ENCODE measurements around the gene FAM241B.

The FAM241B gene, protein sequence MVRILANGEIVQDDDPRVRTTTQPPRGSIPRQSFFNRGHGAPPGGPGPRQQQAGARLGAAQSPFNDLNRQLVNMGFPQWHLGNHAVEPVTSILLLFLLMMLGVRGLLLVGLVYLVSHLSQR

DNA sequence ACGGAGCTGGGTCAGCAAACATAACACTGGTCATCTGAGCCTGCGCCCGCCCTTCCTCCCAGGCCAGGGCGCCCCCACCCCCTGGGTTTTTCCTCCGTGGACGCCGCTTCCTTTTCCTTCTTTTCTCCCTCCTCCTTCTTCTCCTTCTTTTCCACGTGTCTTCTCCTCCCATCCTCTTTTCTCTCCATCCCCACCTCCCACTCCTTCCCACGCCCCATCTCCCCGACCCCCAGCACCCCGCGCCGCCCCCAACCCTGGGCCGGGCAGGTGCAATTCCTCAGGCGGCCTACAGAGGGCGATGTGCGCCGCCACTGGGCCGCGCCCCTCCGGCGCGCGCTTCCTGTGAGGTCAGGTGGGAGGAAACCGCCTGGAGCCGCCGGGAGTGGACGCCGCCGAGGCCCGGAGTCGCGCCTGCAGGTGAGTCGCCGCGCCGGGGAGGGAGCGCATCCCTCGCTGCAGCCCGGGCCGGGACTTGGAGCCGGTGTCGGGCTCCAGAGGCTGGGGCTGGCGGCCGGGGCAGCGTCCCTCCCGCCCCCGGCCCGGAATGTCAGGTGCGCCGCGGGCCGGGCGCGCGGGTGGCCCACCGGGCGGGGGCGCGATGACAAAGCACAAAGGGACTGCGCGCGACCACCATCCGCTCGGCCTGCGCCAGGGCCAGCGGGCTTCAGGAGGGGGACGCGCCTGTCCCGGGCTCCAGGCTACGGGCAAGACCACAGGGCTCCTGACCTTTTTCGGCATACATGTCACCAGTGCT, at the start of gene FAM241B:
Gene FAM241B (plus strand): TSS at position 351 of the 754 bp plus-strand sequence. CDS start 1,497 bp downstream, outside the sequence.
- no peak for DNase-seq (ENCODE audit: low read depth in 2 of 2)

DNA sequence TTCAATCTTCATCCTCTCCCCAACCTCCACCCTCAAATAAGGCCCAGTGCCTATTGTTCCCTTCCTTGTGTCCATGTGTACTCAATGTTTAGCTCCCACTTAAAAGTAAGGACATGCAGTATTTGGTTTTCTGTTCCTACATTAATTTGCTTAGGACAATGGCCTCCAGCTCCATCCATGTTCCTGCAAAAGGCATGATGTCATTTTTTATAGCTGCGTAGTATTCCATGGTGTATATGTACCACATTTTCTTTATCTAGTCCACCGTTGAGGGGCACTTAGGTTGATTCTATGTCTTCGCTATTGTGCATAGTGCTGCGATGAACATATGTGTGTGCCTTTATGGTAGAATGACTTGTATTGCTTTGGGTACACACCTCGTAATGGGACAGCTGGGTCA, 49.6 kb upstream of the FAM241B start:
- DNase-seq (ENCODE audit: low read depth in 2 of 2): no peak

DNA sequence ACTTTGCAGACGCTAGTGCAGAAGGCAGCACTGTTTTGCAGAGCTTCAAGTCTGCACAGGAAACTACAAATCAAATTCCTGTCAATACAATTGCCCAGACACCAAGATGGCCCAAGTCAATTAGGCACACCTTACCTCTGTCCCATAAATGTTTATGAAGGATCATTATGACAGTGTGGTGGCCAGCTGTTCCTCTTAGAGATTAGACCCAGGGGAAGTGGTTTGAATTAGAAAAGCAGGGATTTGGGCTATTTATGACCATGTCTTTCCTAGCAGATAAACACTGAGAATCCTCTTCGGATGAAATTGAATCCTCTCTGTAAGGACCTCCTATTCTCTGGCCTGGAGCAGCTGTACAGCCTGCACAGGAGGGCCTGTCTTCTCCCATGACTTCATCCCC, 46.9 kb upstream of the FAM241B start:
- no peak for DNase-seq (ENCODE audit: low read depth in 2 of 2)

DNA sequence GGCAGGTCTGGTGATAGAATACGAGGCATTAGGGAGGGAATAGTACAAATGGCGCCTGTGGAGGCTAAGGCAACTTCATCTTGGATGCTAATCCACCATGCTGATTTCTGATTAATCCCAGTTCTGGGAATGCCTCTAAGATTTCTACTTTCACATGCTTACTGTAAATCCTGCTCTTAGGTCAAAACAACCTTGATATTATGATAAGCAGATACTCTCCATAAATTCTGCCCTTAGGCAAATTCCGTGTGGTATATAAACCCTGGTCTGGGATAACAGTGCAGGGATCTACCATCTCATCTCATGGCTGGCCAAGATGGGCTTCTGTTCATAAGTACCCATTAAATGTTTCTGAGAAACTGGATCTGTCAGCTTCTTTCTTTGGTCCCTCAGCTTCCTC, 45.4 kb upstream of the FAM241B start:
- DNase-seq (ENCODE audit: low read depth in 2 of 2): no peak

DNA sequence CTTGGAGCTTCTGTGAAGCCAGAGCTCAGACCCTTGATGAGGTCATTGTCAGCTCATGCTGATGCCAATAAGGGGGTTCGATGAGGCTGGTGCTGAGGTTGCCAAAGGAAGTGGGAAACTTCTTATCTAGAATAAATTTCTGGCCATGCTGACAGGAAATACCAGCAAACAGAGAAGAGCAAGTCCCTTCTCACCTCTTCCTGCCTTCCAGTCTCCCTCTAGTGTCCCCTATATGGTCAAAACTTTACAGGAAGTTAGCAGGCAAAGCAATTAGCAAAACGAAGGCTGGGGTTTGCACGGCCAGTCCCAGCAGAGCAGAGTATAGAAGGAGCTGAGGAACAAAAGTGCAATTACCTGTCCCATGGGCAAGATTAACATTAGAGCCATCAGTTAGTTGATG, 41.7 kb upstream of the FAM241B start:
- no peak for DNase-seq (ENCODE audit: low read depth in 2 of 2)

DNA sequence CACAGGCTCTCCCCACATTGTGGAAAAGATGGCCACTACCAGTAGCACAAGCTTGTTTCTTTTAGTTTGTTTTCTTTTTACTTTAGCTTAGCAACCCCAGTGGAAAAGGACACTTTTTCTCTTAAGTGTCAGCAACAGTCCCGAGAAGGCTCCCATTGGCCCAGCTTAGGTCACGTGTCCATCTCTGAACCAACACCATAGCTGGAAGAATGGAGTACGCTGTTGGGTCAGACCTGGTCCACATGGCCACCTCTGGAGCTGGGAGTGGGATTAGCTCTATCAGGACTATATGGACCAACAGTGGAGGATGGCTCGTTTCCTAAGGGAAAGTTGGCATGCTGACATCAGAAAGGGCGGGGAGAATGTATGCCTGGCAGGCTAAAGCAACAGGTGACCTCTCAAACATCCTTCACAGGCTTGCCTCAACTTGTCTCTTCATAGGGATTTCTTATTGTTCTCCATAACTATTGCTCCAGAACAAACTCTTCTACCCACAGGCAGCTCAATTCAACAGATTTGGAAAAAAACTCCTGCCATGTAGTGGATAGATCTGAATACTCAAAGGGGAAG, 29.2 kb upstream of the FAM241B start:
- DNase-seq (ENCODE audit: low read depth in 2 of 2): no peak

DNA sequence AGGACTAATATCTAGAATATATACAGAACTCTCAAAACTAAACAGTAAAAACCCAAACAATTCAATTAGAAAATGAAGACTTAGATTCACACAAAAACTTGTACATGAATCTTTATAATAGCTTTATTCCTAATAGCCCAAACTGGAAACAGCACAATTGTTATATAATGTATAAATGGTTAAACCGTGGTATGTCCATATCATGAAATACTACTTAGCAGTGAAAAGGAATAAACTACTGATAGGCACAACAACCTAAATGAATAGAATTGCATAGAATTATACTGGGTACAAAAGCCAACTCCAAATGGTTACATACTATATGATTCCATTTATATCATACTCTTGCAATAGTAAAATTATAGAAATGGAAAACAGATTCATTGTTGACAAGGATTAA, 21.0 kb upstream of the FAM241B start:
- no peak for DNase-seq (ENCODE audit: low read depth in 2 of 2)

DNA sequence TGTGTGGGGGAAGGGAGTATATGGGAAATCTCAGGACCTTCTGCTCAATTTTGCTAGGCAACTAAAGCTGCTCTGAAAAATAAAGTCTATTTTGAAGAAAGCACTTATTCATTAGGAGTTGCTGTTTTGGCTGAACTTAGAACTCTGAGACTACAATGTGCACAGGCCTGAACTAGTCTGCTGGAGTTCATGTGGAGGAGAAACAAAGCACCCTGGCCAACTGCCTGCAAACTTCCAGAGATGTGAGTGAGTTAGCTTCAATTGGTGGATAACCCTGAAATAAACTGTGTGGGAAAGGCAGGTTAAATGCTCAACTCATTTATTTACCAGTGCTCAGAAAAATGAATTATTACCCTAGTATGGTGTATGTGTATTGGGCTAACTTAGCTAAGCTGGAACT, 17.3 kb upstream of the FAM241B start:
- DNase-seq (ENCODE audit: low read depth in 2 of 2): no peak

DNA sequence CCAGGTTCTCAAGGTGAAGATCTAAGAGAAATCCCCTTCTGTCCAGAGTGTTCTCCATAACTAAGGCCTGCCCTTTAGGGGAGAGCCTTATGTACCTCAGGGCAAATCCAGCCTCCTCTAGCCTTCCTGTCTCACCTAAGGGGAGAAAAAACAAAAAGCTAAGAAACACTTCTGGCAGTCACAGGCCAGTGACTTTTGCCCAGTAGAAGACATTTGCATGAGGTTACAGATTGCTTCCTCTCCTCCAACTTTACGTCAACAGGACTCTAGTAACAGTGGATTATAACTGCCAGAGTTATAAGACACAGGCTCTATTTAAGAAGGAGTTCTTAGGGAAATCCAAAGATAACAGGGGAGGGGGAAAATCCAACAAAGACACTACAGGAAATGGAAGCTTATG, 15.9 kb upstream of the FAM241B start:
- DNase-seq (ENCODE audit: low read depth in 2 of 2): no peak

DNA sequence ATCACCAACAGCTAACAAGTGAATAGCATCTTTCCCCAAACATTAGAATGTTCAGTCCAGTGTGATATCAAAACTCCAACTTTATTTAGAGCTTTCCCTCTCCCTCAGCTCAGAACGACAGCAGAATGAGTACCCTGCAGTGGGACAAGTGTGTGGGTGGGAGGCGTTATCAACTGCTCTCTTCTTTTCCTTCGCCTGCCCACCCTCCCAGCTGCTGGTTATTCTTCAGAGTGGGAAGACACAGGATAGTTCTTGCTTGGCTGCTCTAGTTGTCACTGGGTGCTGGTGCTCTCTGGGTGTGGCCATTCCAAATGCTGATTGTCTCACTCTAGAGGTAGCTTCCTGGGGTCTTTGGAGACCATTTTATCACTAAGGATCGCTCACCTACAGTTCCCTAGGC, 13.7 kb upstream of the FAM241B start:
- no peak for DNase-seq (ENCODE audit: low read depth in 2 of 2)

DNA sequence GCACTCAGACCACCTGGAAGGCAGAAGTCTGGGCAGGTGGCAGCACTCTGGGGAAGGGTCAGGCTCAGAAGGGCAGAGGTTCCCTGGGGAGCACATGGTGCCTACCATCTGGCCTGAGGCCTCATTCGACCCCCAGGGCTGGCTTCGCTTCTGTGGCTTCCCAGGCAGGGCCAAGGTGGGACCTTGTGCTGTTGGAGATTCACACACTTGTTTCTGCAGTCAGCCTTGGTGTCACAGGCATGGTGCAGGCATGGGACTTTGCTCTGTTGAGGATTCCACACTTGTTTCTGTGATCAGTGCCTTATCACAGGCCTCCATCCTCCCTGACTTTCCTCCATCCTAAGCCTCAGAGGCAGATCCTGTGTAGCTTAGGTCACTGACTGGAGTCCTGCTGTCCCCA, 11.3 kb upstream of the FAM241B start:
- no peak for DNase-seq (ENCODE audit: low read depth in 2 of 2)

DNA sequence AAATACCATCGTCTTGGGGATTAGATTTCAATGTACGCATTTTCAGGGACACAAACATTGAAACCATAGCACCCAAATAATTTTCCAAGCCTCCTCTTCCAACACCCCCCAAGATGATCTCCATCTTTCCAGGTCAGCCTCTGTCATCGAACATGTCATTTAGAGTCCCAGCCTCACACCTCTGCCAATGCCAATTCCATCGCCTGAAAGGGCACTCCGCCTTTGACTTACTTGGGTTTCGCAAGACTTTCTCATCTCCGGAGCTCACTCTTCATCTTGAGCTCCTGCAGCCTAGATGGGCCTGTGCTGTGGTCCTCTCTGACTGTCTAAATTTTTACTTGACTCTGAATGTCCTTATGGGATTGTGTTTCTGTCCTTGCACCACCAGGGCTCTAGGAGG, 10.4 kb upstream of the FAM241B start:
- no peak for DNase-seq (ENCODE audit: low read depth in 2 of 2)

DNA sequence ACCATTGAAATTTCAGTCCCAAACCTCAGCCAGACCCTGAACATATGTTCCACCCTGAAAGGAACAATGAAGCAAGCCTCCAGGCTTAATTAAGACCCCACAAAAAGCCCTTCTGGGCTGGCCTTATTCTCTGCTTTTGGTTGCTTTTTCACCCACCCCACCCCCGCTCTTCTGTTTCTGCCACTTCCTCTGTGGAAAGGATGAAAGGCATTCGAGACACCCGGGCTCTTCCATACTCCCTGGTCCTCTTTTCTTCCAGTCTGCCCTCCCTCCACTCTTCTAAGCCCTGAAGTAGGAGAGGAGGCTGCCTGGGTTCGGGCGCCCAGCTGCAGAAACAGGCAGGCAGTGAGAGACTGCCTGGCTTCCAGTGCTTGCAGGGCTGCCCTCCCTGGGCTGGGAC, 9.4 kb upstream of the FAM241B start:
- no peak for DNase-seq (ENCODE audit: low read depth in 2 of 2)

DNA sequence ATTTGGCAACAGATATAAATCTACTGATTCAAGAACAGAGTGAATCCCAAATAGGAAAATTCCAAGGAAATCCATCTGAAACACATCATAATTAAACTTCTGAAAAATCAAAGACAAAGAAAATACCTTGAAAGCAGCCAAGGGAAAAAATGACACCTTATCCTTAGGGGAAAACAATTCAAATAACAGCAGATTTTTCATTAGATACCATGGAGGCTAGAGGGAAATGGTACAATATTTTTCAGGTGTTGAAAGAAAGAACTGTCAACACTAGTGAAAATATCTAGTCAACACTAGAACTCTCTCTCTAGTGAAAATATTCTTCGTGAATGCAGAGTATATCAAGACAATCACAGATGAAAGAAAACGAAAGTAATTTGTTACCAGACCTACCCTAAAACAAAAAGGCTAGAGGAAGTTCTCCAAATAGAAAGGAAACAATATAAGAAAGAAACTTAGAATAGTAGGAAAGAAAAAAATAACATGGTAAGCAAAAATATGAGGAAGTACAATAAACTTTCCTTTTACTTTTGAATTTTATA, 5.7 kb upstream of the FAM241B start:
- DNase-seq (ENCODE audit: low read depth in 2 of 2): no peak

DNA sequence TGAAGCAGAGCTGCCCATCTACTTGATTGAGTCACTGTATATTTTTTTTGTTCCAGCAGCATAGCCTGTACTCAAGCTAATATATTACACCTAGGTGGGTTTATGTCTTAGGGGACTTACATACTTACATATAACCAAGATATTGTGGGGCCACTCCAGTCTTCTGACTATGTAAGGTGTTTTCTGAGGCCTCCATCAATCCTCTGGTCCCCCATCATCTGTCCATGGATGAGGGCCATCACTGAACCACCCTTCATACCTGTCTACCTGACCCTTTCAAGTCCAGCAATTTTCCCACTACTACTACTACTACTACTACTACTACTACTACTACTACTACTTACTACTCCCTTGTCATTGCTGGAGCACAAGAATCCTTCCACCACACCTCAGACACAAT, 3.2 kb upstream of the FAM241B start:
- DNase-seq (ENCODE audit: low read depth in 2 of 2): no peak

DNA sequence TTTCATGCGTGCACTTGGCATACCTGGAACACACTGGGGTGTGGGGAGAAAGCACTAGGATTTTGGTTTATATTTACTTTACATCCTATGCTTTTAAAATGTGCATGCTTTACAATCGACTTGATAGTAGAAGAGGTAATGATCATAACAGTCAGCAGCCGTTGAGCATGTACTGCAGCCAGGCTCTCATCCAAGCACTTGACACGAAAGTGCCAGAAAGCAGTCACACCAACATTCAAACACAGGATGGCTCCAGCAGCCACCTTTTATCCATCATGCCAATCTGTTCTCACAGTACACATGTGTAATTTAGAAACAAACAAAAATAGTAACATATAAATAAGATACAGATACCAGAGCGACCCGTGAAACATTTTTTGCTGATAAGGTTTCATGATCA, 1.2 kb upstream of the FAM241B start:
- no peak for DNase-seq (ENCODE audit: low read depth in 2 of 2)

DNA sequence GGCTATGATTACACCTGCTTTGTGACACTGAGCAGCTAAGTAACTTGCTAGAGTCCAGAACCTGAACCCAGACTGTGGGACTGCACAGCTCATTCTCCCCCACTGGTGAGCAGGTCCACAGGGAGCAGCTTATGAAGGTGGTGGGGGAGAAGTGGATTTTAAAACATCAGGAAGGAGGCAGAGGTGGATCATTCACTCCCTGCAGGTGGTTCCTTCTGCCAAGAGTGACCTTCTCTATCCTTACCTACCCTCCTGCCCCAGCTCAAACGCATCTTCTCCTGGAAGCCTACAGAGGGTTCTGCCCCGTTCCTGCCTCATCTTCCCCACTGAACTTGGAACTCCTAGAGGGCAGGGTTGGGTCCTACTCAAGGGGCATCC, 539 bp upstream of the FAM241B start:
- DNase-seq (ENCODE audit: low read depth in 2 of 2): no peak

DNA sequence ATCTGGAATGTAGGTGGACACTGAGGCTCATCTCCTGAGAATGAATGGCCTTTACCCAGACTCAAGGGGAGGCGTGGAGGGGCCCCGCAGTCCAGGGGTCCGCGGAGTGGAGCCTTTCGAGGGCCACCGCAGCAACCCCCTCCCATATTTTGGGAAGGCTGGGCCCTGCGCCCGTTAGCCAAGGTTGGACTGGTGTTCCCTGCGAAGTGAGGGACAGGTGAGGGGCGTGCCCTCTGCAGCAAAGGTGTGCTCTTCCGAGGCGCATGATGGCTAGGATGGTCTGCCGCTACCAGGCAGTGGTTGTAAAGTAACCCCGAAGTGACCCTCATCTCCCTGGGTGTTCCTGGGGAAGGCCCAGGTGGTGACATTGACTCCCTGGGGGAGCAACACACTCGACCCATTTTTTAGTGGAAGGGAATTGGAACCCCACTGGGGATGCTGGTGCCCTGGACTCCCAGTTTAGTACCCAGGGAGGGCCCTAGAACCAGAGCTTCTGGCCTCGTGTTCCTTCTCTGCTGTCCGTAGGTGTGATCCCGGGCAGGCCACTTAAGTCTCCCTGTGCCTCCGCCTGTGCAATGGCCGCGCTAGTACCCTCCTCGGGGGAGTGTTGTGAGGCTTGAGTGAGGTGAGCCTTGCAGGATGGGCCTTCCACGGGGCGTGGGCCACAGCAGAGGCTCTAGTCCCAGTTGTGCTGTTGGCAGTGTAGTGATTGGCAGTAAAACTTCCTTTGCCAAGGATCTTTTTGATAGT, 779 bp downstream of the FAM241B start:
- no peak for DNase-seq (ENCODE audit: low read depth in 2 of 2)

DNA sequence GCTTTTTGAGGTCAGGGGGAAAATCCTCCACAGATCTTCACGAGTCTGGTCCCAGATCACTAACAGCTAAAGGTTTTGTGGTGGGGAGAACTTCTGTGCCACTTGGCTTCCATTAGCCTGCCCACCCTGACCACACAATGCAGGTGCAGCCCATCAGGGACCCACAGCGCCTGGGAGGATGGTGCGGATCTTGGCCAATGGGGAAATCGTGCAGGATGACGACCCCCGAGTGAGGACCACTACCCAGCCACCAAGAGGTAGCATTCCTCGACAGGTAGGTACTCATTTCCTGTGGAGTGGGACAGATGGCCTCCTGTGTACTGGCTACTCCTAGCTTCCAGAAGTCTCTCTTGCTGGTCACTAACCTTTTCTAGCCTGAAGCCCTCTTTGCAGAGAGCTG, 1.5 kb downstream of the FAM241B start:
- no peak for DNase-seq (ENCODE audit: low read depth in 2 of 2)

DNA sequence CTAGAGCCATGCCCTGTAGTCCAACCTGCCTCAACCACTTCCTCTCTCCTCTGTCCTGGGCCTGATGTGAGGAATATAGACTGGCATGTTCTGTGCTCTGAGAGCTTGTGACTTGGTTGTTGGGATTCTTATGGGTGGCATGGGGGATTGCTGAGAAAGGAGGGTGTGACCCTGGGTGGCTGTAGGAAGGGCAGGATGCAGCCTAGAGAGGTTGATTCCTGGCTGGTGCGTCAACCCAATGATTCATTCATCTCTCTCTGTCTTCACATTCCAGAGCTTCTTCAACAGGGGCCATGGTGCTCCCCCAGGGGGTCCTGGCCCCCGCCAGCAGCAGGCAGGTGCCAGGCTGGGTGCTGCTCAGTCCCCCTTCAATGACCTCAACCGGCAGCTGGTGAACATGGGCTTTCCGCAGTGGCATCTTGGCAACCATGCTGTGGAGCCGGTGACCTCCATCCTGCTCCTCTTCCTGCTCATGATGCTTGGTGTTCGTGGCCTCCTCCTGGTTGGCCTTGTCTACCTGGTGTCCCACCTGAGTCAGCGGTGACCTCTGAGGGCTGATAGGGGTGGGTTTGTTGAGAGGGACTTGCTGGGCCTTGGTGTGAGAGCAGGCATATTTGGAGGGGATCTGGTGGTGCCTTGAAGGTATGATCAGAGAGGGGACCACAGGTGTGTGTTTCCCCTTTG, 2.6 kb downstream of the FAM241B start:
- DNase-seq (ENCODE audit: low read depth in 2 of 2): no peak

DNA sequence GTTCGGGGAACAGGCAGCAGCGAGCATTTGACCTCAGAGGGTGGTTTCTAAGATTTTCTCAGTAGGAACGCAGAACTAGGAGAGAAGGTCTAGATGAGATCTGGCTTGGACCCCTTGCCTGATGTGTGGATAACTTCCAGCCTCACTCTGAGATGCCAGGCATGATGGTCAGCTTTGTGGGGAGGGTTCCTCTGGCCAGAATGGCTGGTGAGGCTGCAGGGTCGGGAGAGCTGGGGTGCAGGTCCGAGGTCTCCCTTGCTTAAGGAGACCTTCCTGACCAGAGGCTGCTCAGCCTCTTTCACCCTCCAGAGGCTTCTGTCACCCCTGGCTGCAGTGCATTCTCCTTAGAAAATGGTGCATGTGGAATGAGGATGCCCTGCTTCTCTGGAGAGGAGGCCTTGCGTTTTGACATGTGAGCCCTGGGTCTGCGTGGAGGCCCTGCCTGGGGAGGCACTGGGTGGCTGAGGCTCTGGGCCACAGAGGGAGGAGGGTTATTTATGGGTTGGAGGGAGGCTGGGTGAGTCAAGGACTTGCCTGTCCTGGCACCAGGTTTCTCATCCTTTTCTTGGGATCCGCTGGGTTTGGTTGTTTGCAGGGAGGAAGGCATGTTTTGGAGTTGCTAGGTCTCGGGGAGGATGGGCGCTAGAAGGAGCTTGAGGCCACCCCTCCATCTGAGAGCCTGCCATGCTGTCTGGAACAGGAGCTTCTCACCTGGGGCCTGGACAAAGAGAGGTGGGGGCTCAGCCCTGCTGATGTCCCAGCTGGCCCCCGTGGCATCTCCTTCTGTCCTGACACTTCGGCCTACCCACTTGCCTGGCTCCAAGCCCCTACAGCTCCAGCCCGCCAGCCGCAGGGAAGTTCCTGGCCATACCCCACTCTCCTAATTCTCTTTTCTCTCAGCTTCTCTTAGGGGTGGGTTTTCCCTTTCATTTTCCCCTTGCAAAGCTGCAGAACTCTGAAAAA, 3.9 kb downstream of the FAM241B start:
- DNase-seq (ENCODE audit: low read depth in 2 of 2): no peak

Measured in fibroblast of skin of left biceps (primary cell).